Measurements from ENCODE around the gene KCNE4.
A peak's percentile ranks its signal among the peaks of the same experiment; 100 is the strongest.

Gene KCNE4

DNA sequence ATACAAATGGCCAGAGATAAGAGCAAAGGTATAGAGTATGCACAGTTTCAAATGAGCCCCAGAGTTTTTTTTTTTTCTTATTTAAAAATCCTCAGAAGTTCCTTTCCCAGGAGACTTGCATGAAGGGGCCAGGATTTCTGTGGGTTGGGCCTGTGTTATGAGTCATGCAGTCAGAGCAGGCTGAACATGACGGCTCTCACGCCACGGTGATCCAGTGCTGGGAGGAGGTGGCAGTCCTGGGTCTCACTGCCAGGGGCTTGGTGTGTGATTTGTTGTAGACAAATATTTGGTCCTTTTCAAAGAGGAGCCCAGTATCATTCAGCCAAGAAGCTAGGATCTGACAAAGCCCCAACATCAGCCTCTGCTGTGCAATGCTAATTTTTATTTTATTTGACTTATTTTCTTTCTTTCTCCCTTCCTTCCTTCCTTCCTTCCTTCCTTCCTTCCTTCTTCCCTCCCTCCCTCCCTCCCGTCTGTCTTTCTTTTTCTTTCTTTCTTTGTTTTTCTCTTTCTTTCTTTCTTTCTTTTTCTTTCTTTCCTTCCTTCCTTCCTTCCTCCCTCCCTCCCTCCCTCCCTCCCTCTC, 10.4 kb upstream of the KCNE4 start:
- peak; percentile 72 for DNase-seq (ENCODE audit: low spot score)

- no peak for DNase-seq (ENCODE audit: low spot score)
These were observed 9.7 kb upstream of the KCNE4 start for GRCh38 chr2:223042284-223042683.

- peak; percentile 19 for DNase-seq (ENCODE audit: low spot score)
These were observed 9.3 kb upstream of the KCNE4 start for GRCh38 chr2:223042704-223043118.

DNA sequence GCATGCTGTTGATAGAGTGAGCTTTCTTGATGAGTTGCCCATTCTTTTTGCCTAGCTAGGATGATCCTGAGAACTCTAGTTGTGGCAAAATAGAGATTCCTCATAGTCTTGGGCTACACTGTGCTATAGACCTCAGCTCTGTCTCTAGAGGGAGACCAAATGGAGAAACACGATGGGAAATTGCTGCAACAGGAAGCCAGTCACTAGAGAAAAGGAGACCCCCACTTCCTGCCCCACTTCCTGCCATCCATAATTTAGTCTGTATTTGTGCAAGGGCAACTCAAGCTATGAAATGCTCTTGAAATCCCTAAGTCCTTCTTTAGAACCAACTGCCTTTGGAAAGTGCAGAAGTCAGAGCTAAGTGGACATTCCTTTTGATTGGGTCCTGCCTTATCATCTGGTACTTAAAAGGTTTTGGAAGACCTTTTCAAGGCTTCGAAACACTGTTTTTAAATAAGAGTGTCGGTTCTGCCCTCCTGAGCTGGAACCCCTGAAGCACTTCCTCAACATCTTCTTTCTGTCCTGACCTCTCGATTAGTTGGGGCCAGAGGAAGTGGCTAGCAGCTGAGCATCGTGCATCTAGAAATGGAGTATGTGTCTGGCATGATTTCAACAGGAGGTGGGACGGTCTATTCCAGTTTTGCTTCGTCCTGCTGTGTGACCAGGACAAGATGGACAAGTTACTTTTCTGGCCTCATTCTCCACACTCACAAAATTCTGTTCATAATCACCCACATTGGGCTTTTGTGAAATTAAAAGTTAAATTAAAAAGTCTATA, 8.6 kb upstream of the KCNE4 start:
- no peak for DNase-seq (ENCODE audit: low spot score)

DNA sequence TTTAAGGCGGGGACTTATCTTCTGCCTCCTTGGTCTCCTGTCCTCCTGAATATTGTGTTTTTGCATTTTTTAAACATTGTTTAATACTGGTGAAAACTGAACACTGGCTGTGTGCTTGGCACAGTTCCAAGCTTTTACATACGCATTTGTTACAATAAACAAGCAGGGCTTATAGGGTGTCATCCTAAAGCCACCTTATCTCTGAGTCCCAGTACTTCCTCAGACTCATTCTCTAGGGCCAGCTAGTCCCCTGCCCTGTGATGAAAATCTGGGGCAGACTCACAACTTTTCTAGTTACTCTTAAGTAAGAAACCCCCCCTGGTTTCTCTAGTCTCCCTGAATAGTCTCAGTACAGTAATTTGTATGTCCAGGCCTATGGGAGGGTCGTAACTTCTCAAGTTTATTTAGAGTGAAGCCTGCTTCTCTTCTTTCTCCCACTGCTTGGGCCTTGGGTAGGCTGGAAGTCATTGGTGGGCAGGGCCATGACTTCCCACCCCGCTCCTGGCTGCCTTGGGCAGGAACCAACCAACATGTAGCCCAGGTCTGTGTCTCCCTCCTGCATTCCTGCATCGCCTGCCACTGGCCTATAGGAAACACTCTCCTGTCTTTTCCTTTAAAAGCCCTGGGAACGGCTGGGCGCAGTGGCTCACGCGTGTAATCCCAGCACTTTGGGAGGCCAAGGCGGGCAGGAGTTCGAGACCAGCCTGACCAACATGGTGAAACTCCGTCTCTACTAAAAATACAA, 7.7 kb upstream of the KCNE4 start:
- DNase-seq (ENCODE audit: low spot score): no peak

GRCh38 chr2:223044916-223045700, 6.9 kb upstream of the KCNE4 start:
- DNase-seq (ENCODE audit: low spot score): no peak

GRCh38 chr2:223046470-223047040, 5.4 kb upstream of the KCNE4 start:
- no peak for DNase-seq (ENCODE audit: low spot score)

DNA sequence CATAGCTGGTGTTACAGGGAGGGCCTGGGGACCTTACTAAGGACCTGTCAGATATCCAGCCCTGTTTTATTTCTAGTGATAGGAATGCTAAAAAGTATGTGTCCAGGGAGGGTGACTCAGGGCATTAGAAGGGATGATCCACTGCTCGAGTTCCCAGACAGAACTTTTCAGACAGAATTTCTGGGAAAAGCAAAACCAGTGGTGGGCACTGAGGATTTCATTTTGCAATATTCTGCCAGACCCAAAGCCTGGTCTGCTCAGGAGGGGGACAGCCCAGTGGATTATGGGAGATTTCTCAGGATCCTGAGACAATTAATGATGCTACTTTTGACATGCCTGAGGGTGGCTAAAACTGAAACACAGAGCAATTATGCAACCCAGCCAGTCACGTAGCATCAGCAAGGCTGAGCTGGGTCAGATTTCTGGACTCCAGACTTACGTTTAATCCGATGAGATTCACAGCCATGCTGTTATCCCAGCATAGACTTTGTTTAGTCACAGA, 4.7 kb upstream of the KCNE4 start:
- no peak for DNase-seq (ENCODE audit: low spot score)

DNA sequence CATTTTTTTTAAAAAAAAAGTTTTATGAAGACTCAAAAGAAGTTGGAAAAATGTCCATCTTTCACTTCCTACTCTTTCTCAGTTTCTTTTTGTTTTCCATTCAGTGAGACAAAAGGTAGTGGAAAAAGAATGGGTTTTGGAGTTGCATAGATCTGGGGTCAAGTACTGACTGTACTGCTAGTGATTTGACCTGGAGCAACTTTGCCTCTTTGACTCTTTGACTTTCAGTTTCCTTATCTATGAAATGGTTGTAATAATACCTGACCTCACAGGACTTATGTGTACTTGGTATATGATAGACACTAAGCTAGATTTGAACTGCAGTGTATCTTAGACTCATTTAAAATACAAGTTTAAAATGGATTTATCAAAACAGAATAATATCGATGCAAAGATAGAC, 3.5 kb upstream of the KCNE4 start:
- DNase-seq (ENCODE audit: low spot score): no peak

- no peak for DNase-seq (ENCODE audit: low spot score)
These were observed 2.6 kb upstream of the KCNE4 start for GRCh38 chr2:223049356-223049755.

DNA sequence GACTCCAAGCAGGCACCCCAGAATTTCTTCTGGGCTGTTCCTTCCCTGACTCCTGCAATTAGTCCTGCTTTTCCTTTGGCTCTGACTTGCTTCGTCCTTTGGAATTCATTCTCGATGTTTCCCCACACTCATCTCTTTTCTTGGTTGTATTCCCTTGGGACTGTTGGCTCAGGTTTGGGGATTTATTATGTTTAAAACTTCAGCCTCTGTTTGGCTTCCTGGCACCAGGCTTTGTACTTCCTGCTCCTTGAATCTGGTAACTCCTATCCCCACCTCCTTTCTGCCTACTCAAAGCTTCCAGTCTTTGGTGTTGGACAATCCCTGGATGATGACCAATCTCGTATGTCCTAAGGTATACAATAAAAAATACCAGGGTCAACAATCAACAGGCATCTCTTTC, 1.8 kb upstream of the KCNE4 start:
- no peak for DNase-seq (ENCODE audit: low spot score)

- no peak for DNase-seq (ENCODE audit: low spot score)
These were observed 988 bp upstream of the KCNE4 start for GRCh38 chr2:223050900-223051504.

DNA sequence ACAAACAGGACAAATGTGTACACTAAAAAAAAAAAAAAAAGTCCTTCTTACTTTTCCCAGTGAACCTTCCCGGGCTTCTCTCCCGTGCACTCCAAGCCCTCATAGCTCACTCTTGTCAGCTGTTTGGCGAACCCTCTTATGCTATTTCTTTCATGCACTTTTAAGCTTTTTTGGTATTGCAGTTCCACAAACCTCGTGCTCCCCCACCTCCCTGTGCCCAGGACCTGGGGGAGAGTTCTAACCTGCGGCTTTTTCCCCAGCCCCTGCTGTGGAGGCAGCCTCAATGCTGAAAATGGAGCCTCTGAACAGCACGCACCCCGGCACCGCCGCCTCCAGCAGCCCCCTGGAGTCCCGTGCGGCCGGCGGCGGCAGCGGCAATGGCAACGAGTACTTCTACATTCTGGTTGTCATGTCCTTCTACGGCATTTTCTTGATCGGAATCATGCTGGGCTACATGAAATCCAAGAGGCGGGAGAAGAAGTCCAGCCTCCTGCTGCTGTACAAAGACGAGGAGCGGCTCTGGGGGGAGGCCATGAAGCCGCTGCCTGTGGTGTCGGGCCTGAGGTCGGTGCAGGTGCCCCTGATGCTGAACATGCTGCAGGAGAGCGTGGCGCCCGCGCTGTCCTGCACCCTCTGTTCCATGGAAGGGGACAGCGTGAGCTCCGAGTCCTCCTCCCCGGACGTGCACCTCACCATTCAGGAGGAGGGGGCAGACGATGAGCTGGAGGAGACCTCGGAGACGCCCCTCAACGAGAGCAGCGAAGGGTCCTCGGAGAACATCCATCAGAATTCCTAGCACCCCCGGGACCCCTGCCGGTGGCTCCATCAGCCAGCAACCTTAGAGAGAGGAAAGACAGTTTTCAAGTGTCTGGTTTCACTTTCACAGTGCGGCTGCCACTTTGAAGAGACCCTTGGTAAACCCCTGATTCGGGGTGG, 826 bp downstream of the KCNE4 start:
- DNase-seq (ENCODE audit: low spot score): no peak

- DNase-seq (ENCODE audit: low spot score): no peak
These were observed 1.6 kb downstream of the KCNE4 start for GRCh38 chr2:223053484-223054192.

DNA sequence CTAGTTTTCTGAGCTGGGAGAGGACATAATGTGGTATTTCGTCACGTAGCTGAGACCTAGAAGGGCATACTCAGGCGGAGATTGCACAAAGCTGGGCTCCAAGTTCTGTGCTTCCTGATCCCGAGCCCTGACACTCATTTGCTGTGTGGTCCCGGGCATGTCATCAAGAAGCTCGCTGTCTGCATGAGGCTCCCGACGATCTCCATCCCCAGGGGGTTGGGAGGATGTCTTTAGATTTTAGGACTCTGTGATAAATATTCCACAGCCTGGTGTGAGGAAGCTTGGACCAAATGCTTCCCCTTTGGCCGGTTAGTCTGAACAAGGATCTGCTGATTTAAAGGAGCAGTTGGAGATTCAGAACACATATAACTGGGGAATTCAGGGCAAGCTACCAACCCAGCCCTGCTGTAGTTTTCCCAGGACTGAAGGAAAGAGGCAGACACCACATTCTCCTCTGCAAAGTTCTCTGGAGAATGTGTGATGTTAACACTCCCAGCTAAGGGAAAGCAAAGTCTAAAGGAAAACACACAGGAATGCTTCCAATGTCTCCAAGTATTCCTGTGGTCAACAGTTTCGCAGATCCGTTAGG, 2.3 kb downstream of the KCNE4 start:
- no peak for DNase-seq (ENCODE audit: low spot score)

- no peak for DNase-seq (ENCODE audit: low spot score)
These were observed 3.1 kb downstream of the KCNE4 start for GRCh38 chr2:223055140-223055539.

GRCh38 chr2:223055836-223056235, 3.8 kb downstream of the KCNE4 start:
- no peak for DNase-seq (ENCODE audit: low spot score)

DNA sequence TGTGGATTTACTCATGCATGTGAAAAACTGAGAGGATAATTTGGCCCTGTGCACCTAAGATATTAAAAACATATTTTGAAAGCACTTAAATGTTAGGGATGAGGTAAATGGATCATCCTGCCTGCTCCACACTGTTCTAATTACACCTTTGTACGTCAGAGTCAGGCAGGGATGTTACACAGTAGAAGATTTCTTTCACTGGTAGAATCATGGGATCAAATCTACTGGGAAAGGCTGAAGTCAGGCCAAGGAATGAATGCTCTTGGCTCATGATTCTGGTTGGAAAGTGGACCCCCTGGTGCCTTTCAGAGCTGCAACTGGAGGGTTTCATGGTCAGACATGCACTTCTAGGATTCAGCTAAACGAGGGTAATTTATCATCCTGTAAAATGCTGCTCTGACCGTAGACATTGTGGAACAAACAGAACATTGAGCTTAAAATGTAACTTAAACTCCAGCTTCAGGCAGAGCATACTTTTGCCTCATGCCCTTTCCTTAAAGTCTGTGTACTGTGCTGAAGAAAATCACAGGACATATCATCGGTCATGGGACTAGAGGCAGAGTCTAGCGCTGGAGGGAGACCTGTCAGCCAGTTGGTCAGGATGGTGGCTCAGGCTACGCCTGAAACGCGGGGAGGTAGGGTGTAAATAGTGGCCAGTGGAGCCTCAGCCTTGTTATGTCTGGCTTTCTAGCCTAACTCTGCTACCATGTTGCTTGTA, 4.9 kb downstream of the KCNE4 start:
- no peak for DNase-seq (ENCODE audit: low spot score)

DNA sequence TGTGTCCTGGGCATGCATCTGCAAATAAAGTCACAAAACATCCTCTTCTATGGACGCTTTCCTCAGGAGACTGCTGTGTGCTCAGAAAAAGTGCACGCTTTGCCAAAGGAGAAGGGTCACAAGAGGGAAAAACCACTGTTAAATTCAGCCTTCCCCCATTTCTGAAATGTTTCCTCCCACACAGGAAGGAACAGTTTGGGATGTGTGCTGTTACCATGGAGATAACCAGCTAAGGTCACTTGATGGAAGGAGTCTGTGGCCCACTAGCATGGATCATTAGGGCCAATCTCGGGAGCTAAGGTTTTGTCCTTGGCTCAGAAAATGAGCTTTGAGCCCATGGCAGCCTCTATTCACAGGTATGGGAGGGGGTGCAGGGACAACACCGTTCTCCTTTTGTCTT, 5.6 kb downstream of the KCNE4 start:
- no peak for DNase-seq (ENCODE audit: low spot score)

All from RKO (cell line).